A549 treated with Mapracorat at 1 μM for 4 hours (cell line): Measurements from ENCODE around the gene TMEM186. TPM values are rescaled to one million over a fixed set of nuclear protein-coding genes. Genes with fewer than 3 reads are reported as not detected.

Experiments used
- total RNA-seq: library from RNA; stranded (reverse); fragments of 200-300 nt; extraction: Qiagen RNA extraction; gene quantifications from 5 replicates; pipeline ENCODE4 v1.2.3, GENCODE V29; 2022

The TMEM186 gene, protein sequence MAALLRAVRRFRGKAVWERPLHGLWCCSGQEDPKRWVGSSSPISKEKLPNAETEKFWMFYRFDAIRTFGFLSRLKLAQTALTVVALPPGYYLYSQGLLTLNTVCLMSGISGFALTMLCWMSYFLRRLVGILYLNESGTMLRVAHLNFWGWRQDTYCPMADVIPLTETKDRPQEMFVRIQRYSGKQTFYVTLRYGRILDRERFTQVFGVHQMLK
- 12.4 to 14.9 TPM (median 14.2 TPM) in 5 replicates for total RNA-seq

DNA sequence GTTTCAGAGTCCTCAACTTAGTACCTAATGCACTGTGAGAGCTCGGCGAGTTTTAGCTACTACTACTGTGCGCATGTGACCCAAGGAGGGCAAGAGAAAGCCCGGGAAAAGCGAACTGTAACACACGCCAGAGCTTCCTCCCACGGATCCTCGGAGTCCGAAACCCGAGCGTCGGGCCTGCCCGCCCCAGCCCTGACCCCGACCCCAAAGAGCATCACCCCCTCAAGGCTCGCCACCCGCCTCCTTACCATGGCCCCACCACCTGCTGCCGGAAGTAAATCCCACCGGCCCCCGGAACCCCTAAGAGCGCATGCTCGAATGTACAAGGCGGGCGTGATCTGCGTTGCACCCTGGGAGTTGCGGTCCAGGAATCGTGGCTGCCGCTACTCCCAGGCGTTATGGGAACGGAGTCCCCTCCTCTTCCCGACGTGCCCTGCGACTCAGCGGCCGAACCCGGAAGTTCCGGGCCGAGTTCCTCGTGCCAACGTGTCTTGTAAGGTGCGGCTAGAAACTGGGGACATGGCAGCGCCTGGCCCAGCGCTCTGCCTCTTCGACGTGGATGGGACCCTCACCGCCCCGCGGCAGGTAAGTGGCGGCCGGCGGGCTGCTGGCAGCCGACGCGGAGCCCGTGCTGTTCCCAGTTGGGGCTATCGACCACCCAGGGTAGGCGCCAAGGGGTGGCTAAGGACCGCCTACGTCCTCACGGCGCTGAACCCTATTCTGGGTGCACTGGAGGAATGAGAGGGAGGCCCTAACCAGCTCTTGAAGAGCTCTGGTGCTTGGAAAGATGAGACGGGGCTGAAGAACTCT is at the start of gene TMEM186, which contains the start of gene PMM2:
Gene TMEM186, minus strand, starts transcription at position 276 of the 810 bp plus-strand sequence. Its CDS starts 25 bp downstream, at position 251.
Gene PMM2, plus strand, starts transcription at position 476 of the 810 bp plus-strand sequence. Its CDS starts 44 bp downstream, at position 520.

Other genes starting within 250 kb of the TMEM186 start
- not detected in 5 replicates for gene TMEM114, start 207.1 kb downstream of the TMEM186 start, total RNA-seq
- 21.8 to 25.7 TPM (median 25.4 TPM) in 5 replicates for gene METTL22, start 175.9 kb downstream of the TMEM186 start, total RNA-seq
- 0.26 to 0.35 TPM (median 0.31 TPM) in 5 replicates for gene ABAT, start 123.0 kb downstream of the TMEM186 start, total RNA-seq
- 89.9 to 102 TPM (median 95.6 TPM) in 5 replicates for gene PMM2, start 200 bp upstream of the TMEM186 start, total RNA-seq
- 138 to 158 TPM (median 146 TPM) in 5 replicates for gene CARHSP1, start 71.4 kb upstream of the TMEM186 start, total RNA-seq
- gene LITAFD, start 84.7 kb upstream of the TMEM186 start, total RNA-seq, result not detected in 5 replicates
- gene USP7, start 166.3 kb upstream of the TMEM186 start, total RNA-seq, result 67.6 to 85.5 TPM (median 75.0 TPM) in 5 replicates